H4 (cell line): ENCODE measurements around the gene TLE3. TPM values are rescaled to one million over a fixed set of nuclear protein-coding genes. Genes with fewer than 3 reads are reported as not detected.
"Not testable (repeated sequence)": the region's sequence is repeated elsewhere in the genome, so short reads cannot be mapped to it uniquely, and the experiment has no call there.

ENCODE experiments used
- DNase-seq: peaks from one replicate; pipeline ENCODE4 v3.0.0-alpha.2; 2015; ENCODE audit warnings: low spot score
- total RNA-seq: library from RNA; depleted of rRNA; stranded (reverse); fragments of >200 nt; shearing (Covaris generic); gene quantifications from 2 replicates; pipeline ENCODE4 v1.2.3, GENCODE V29; 2014; rRNA removed

TLE3 gene
- 17.5 and 24.9 TPM in 2 replicates for total RNA-seq

- DNase-seq, result peak; percentile 98
Measured at GRCh38 chr15:70097321-70098152, at the start of gene TLE3. TSS of gene TLE3 (minus strand) at chr15:70097917. CDS start at chr15:70096798, 1,119 bp downstream.

DNA sequence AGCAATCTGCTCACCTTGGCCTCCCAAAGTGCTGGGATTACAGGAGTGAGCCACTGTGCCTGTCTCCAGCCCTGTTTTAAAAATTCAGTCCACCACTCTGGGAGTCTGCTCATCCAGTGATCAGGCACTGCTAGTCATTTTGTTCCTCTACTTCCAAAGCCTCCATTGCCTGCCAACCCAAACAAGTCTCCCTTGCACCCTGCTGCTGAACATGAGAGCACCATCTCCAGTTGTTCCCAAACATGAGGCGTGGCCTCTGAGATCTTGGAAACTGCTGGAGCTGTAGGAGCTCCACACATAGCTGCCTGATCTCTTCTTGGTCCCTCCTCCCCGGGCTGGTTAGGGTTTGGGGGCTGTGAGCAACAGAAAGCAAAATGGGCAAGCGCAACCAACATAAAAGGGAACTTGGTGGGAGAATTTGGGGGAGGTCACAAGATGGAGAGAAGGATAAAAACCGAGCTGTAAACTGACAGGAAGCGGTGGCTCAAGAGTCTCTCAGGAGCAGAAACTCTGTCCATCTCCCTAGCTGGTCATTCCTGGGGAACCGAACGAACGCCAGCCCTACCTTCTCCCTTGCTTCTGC is 49.6 kb upstream of the TLE3 start:
- no peak for DNase-seq

DNA sequence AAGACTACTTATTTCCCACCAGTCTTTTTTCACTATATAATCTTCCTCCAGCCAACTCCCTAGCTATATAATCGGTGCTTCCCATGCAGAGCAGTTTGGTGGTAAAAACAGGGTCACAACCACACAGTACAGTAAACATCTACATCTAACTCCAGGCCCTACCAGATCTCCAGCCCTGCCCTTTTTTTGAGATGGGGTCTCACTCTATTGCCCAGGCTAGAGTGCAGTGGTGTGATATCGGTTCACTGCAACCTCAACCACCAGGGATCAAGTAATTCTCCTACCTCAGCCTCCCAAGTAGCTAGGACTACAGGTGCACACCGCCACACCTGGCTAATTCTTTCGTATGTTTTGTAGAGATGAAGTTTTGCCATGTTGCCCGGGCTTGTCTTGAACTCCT is 49.1 kb upstream of the TLE3 start:
- no peak for DNase-seq

GRCh38 chr15:70146162-70146561 is 48.4 kb upstream of the TLE3 start:
- no peak for DNase-seq

DNA sequence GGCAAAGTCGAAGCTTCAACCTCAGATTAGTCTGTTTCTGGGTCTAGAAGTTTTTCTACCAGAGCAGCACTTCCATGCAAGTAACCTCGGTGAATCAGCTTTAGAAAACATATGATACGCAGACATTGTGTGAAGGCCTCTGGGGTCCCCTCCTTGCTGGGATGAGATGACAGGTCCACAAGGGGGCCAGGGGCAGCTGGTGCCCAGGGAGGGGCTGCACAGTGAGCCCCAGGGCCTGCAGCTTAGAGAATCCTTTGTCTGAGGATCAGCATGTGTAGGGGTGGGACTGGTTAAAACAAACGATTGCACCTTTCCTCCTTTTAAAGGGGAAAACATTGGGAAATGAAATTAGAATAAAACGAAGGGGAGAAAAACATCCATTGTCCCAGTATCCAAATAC is 47.5 kb upstream of the TLE3 start:
- DNase-seq, result no peak

GRCh38 chr15:70142322-70143191 is 44.8 kb upstream of the TLE3 start:
- peak; percentile 36 for DNase-seq

DNA sequence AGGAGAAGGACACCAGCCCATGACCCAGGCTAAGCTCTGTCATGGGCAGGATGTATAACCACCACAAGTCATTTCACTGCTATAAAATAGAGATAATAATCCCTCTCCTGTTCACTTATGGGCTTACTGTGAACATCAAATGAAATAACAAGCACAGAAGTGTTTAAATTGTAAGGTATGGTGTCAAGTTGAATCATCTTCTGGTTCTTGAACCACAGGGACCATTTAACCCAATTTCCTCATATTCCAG is 44.3 kb upstream of the TLE3 start:
- no peak for DNase-seq

- DNase-seq, result no peak
Measured at GRCh38 chr15:70141376-70142071, 43.8 kb upstream of the TLE3 start.

- DNase-seq, result peak; percentile 29
Measured at GRCh38 chr15:70140543-70141375, 43.0 kb upstream of the TLE3 start.

DNA sequence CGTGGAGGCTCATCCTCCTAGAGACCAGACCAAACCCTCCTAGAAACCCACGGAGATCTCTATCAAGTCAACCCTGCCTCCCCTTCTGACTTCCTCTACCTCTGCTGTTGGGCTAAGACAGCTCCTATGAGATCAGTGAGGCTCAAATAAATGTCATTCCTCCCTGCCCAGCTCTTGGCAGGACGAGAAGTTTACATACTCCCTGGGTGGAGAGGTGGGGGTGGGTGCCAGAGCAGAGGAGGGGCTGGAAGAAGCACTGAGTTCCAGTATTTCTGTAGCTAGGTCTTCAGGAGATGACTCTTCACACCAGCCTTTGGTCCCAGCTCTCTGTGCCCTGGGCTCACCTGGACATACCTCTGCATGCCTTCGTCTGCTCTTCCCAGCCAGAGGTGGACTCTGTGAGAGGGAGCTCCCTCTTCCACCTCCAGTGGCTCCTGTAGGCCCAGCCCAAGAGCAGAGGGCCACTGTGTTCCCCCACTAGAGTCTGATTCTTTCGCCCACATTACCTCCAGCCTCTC is 42.4 kb upstream of the TLE3 start:
- DNase-seq, result no peak

- DNase-seq, result no peak
Measured at GRCh38 chr15:70137967-70138366, 40.2 kb upstream of the TLE3 start.

GRCh38 chr15:70137021-70137420 is 39.3 kb upstream of the TLE3 start:
- not testable (repeated sequence) for DNase-seq

DNA sequence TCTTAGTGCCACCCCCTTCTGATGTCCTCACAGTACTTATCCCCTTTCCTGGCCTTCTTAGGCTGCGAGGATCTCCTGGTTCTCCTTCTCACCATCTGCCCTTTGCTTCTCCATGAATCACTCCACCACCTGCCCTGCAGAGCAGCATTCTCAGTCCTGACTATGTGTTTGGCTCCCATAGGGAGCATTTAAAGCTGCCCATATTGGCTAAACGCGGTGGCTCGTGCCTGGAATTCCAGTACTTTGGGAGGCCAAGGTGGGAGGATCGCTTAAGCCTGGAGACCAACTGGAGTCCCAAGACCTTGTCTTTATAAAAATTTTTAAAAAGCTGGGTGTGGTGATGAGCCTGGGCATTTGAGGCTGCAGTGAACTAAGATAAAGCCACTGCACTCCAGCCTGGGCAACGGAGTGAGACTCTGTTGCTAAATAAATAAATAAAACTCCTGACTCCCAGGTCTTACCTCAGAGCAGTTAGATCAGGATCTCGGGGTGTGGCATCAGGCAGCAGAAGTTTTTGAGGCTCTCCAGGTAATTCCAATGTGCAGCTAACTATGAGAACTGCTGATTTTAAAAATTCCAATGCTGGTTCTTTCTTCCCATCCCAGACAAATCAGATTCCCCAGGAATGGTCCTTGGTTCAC is 36.2 kb upstream of the TLE3 start:
- no peak for DNase-seq

GRCh38 chr15:70133296-70133695 is 35.6 kb upstream of the TLE3 start:
- DNase-seq, result no peak

DNA sequence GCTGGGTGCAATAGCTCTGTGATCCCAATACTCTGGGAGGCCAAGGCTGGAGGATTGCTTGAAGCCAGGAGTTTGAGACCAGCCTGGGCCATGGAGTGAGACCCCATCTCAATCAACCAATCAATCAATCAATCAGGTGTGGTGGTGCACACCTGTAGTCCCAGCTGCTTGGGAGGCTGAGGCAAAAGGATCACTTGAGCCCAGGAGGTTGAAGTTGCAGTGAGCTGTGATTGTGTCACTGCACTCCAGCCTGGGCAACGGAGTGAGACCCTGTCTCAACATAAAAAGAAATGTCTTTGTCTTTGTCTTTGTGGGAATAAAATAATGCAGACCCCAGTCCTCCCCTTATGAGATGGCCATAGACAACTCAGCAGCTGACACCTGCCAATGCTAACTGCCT is 34.9 kb upstream of the TLE3 start:
- no peak for DNase-seq

DNA sequence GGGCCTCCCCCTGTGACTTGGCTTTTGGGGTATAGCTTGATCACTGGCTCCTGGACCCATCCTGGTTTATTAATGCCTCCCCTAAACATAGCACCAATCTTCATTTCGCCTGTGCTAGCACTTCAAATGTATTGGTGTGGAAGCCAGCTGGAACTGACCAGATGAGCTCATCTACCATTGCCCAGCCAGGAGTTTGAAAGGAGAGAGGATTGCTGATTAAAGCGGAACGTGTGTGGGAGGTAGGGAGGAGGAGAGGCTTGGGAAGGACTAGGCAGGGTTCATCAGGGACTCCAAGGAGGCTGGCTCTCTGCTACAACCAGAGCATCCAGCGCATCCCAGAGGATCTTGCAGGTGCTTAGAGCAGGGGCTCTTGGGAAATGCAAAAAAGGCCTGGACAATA is 34.4 kb upstream of the TLE3 start:
- DNase-seq, result no peak

DNA sequence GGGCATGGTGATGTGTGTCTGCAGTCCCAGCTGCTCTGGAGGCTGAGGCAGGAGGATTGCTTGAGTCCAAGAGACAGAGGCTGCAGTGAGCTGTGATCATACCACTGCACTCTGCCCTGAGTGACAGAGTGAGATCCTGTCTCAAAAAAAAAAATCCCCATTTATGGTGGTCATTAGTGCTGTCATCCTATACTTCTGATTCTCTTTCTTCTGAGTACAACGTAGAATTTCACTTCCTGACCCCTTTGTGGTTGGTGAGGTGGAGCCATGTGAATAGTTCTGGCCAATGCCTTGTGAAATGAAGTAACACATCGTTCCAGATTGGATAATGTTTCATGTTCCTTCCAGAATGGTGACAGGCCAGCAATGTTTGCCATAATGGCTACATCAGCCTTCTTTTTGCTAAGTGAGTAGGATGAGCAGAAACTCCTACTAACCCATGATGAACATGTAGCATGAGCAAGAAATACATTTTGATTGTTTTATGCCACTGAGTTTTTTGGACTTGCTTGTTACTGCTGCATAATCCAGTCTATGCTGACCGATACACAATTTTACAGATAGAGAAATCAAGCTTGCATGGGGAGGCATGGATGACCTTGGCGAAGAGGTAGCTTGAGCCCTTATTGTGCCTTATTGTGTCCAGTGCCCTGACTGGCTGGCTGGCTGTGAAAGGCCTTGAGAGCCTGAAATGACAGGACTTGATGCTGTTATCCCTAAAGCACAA is 30.9 kb upstream of the TLE3 start:
- no peak for DNase-seq

- no peak for DNase-seq
Measured at GRCh38 chr15:70127770-70128413, 30.2 kb upstream of the TLE3 start.

GRCh38 chr15:70127288-70127746 is 29.6 kb upstream of the TLE3 start:
- peak; percentile 65 for DNase-seq
